Measurements from ENCODE around the gene LENEP.

Gene LENEP

GRCh38 chr1:155008015-155008941 is 14.9 kb downstream of the LENEP start:
- peak; percentile 20 for TF ChIP-seq CTCF (IDR thresholded peaks at IDR 0.05)
- Histone ChIP-seq H3K4me1 (ENCODE audit: control insufficient read depth in 1 of 2, insufficient read depth in 1 of 2, low read depth in 1 of 2, low read length in 1 of 2) (peaks cover 90 to 97% of the 10 kb centered on the region in 2 experiments), H3K9me3 (no peaks in the 10 kb centered on the region), H3K36me3 (peaks cover 21% of the 10 kb centered on the region), H3K27me3 (no peaks in the 10 kb centered on the region), H3K4me3 (ENCODE audit: low read depth in 1 of 2, low read length in 1 of 2) (peak overlapping the region; percentile 85 to 95), H3K27ac (peak overlapping the region; percentile 97)

- Histone ChIP-seq H3K4me3 (ENCODE audit: low read depth in 1 of 2, low read length in 1 of 2) (peak overlapping the region; percentile 85 to 95), H3K4me1 (ENCODE audit: control insufficient read depth in 1 of 2, insufficient read depth in 1 of 2, low read depth in 1 of 2, low read length in 1 of 2) (peaks cover 97 to 100% of the 10 kb centered on the region in 2 experiments), H3K36me3 (peaks cover 31% of the 10 kb centered on the region), H3K27ac (peak overlapping the region; percentile 97), H3K9me3 (no peaks in the 10 kb centered on the region), H3K27me3 (no peaks in the 10 kb centered on the region)
- TF ChIP-seq CTCF (IDR thresholded peaks at IDR 0.05) = no peak
Measured at GRCh38 chr1:155009221-155009711, 15.9 kb downstream of the LENEP start.

- Histone ChIP-seq H3K9me3 (no peaks in the 10 kb centered on the region), H3K27ac (peak overlapping the region; percentile 97), H3K27me3 (no peaks in the 10 kb centered on the region), H3K4me3 (ENCODE audit: low read depth in 1 of 2, low read length in 1 of 2) (peak overlapping the region; percentile 85 to 95), H3K36me3 (peaks cover 36% of the 10 kb centered on the region), H3K4me1 (ENCODE audit: control insufficient read depth in 1 of 2, insufficient read depth in 1 of 2, low read depth in 1 of 2, low read length in 1 of 2) (peaks cover 95 to 100% of the 10 kb centered on the region in 2 experiments)
- TF ChIP-seq CTCF (IDR thresholded peaks at IDR 0.05) = no peak
Measured at GRCh38 chr1:155009742-155010141, 16.4 kb downstream of the LENEP start.

GRCh38 chr1:155010211-155010918 is 17.0 kb downstream of the LENEP start:
- H3K27ac ChIP-seq = peak overlapping the region; percentile 97
- peaks cover 42% of the 10 kb centered on the region for H3K36me3 ChIP-seq
- H3K9me3 ChIP-seq = no peaks in the 10 kb centered on the region
- peak overlapping the region; percentile 85 to 95 for H3K4me3 ChIP-seq (ENCODE audit: low read depth in 1 of 2, low read length in 1 of 2)
- peaks cover 90 to 98% of the 10 kb centered on the region in 2 experiments for H3K4me1 ChIP-seq (ENCODE audit: control insufficient read depth in 1 of 2, insufficient read depth in 1 of 2, low read depth in 1 of 2, low read length in 1 of 2)
- no peak for TF ChIP-seq CTCF (IDR thresholded peaks at IDR 0.05)
- H3K27me3 ChIP-seq = no peaks in the 10 kb centered on the region

- Histone ChIP-seq H3K4me3 (ENCODE audit: low read depth in 1 of 2, low read length in 1 of 2) (peak overlapping the region; percentile 85 to 95), H3K9me3 (no peaks in the 10 kb centered on the region), H3K4me1 (ENCODE audit: control insufficient read depth in 1 of 2, insufficient read depth in 1 of 2, low read depth in 1 of 2, low read length in 1 of 2) (peaks cover 90 to 98% of the 10 kb centered on the region in 2 experiments), H3K36me3 (peaks cover 49% of the 10 kb centered on the region), H3K27ac (peak overlapping the region; percentile 97), H3K27me3 (no peaks in the 10 kb centered on the region)
- no peak for TF ChIP-seq CTCF (IDR thresholded peaks at IDR 0.05)
Measured at GRCh38 chr1:155011004-155011416, 17.6 kb downstream of the LENEP start.
